HG02678 (cell line): ENCODE results near the gene PHB1.

ENCODE experiments used
- ATAC-seq: cut with Tn5 transposase; IDR thresholded peaks from one replicate; pipeline ENCODE4 v1.9.1; 2021; ENCODE audit warnings: mild to moderate bottlenecking, moderate library complexity; ENCODE audit not compliant: unreplicated experiment

The PHB1 gene

GRCh38 chr17:49357516-49357915, 57.2 kb downstream of the PHB1 start:
- ATAC-seq = no peak

- no peak for ATAC-seq
Measured at GRCh38 chr17:49356320-49356719, 58.4 kb downstream of the PHB1 start.
